Natural killer cell (primary cell): ENCODE data around the gene CYB5D1. TPM values are rescaled to one million over a fixed set of nuclear protein-coding genes. Genes with fewer than 3 reads are reported as not detected.
"Not testable (repeated sequence)": the region's sequence is repeated elsewhere in the genome, so short reads cannot be mapped to it uniquely, and the experiment has no call there.

Experiments
- ATAC-seq, 3 donors: fragments of 150-1000 bp in 2 of 3; fragments of 200-7000 bp in 1 of 3; cut with Tn5 transposase; 1 replicate in 1 of 3; 2 replicates in 2 of 3; pipeline ENCODE4 v1.10.0; 2021; ENCODE audit warnings: mild to moderate bottlenecking in 2 of 3, moderate library complexity in 2 of 3
- DNase-seq, 2 donors: peaks; one replicate each; pipeline versions ENCODE4 v3.0.0 to v3.0.0-alpha.2; 2013 to 2021; ENCODE audit warnings: mixed read lengths in 1 of 2
- H3K27ac ChIP-seq: one replicate; pipeline ENCODE4 v1.5.1; 2013; ENCODE audit warnings: mild to moderate bottlenecking, low read length
- H3K27me3 ChIP-seq: one replicate; pipeline ENCODE4 v1.6.1; 2013; ENCODE audit warnings: low read length; ENCODE audit not compliant: control insufficient read depth, insufficient read depth
- H3K36me3 ChIP-seq: one replicate; pipeline ENCODE4 v1.6.1; 2013; ENCODE audit warnings: low read length; ENCODE audit not compliant: control insufficient read depth, insufficient read depth
- H3K4me1 ChIP-seq: one replicate; pipeline ENCODE4 v1.6.1; 2013; ENCODE audit warnings: low read length; ENCODE audit not compliant: control insufficient read depth, insufficient read depth
- H3K4me3 ChIP-seq: one replicate; pipeline ENCODE4 v1.5.1; 2013; ENCODE audit warnings: low read length
- H3K9me3 ChIP-seq: one replicate; pipeline ENCODE4 v1.6.1; 2013; ENCODE audit warnings: low read length; ENCODE audit not compliant: control insufficient read depth, insufficient read depth
- H3K27ac Mint-ChIP-seq, 2 donors: one replicate each; pipeline ENCODE4 v1.8.0; 2022; ENCODE audit warnings: mild to moderate bottlenecking in 2 of 2, mixed read lengths in 2 of 2, moderate library complexity in 1 of 2
- H3K27me3 Mint-ChIP-seq, 2 donors: one replicate each; pipeline ENCODE4 v1.8.0; 2022; ENCODE audit warnings: low read depth in 2 of 2, mixed read lengths in 2 of 2
- H3K36me3 Mint-ChIP-seq: one replicate; pipeline ENCODE4 v1.8.0; 2022; ENCODE audit warnings: mixed read lengths
- H3K4me1 Mint-ChIP-seq, 2 donors: one replicate each; pipeline ENCODE4 v1.8.0; 2022; ENCODE audit warnings: mixed read lengths in 2 of 2
- H3K4me3 Mint-ChIP-seq: one replicate; pipeline ENCODE4 v1.8.0; 2022; ENCODE audit warnings: mild to moderate bottlenecking, moderate library complexity, mixed read lengths
- H3K9me3 Mint-ChIP-seq, 2 donors: one replicate each; pipeline ENCODE4 v1.8.0; 2022; ENCODE audit warnings: mixed read lengths in 2 of 2
- WGBS: methylation state at CpG from one replicate; pipeline ENCODE4 v1.1.7; 2013; ENCODE audit warnings: missing lambda C conversion rate; ENCODE audit not compliant: insufficient coverage; 5-methylcytosine and 5-hydroxymethylcytosine counted together
- intact Hi-C: fragments of 100-400 bp; cut with micrococcal nuclease; formaldehyde crosslinking; loops from one replicate; pipeline ENCODE4 v1.14.2; 2022
- total RNA-seq, 4 donors: library from RNA; stranded (reverse); fragments of 120-200 nt in 1 of 4; gene quantifications; one replicate each; pipeline versions ENCODE4 v1.2.3 to v1.2.4, GENCODE V29; 2013 to 2022
- TF ChIP-seq, protein P1 (sequence below): fragments of 200-600 bp; IDR thresholded peaks from one replicate; pipeline ENCODE4 v1.8.0; 2022; ENCODE audit warnings: antibody characterized with exemption

The CYB5D1 gene
- total RNA-seq, 3 donors from 2014 or later (not counting 1 experiment from before 2014, with no cell fraction given), result 11.0 to 18.3 (median 11.5) TPM

DNA sequence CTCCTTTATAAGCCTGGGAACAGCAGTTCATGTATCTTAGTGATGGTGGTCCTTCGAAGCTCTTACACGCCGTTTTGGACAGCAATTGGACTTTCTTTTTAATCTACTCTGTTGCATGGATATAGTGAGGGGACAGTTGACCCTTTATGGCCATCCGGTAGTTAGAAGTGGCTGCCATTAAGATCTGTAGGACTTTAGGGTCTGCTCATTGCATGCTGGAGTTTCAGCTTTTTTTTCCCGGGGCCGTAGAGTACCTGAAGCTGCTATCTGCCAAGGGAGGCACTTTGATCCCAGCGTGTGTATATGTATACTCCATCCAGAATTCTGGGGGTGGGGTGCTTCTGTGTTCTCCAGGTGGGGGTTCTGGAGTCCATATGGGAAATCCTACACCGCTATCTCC lies 1.2 kb downstream of the CYB5D1 start:
- no peaks in the 10 kb centered on the region for H3K36me3 Mint-ChIP-seq
- Histone ChIP-seq H3K4me1 (peaks cover 27% of the 10 kb centered on the region), H3K36me3 (peaks cover 2% of the 10 kb centered on the region), H3K27ac (no peak overlapping the region), H3K27me3 (no peaks in the 10 kb centered on the region), H3K9me3 (no peaks in the 10 kb centered on the region), H3K4me3 (no peak overlapping the region)
- H3K27ac Mint-ChIP-seq, result no peak overlapping the region
- DNase-seq (no peak), ATAC-seq (no peak)
- intact Hi-C loops, result loop anchor here (5.0 to 10.0 kb wide), 2 partner anchors 114 to 172 kb away; partner anchors contain the start of genes TP53 and WRAP53
- WGBS, result 94% methylated on average over 5 of the region's 8 CpGs
- TF ChIP-seq, protein P1, sequence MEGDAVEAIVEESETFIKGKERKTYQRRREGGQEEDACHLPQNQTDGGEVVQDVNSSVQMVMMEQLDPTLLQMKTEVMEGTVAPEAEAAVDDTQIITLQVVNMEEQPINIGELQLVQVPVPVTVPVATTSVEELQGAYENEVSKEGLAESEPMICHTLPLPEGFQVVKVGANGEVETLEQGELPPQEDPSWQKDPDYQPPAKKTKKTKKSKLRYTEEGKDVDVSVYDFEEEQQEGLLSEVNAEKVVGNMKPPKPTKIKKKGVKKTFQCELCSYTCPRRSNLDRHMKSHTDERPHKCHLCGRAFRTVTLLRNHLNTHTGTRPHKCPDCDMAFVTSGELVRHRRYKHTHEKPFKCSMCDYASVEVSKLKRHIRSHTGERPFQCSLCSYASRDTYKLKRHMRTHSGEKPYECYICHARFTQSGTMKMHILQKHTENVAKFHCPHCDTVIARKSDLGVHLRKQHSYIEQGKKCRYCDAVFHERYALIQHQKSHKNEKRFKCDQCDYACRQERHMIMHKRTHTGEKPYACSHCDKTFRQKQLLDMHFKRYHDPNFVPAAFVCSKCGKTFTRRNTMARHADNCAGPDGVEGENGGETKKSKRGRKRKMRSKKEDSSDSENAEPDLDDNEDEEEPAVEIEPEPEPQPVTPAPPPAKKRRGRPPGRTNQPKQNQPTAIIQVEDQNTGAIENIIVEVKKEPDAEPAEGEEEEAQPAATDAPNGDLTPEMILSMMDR, result no peak
- H3K27me3 Mint-ChIP-seq, result no peaks in the 10 kb centered on the region
- H3K9me3 Mint-ChIP-seq, result no peaks in the 10 kb centered on the region
- H3K4me3 Mint-ChIP-seq, result no peak overlapping the region
- H3K4me1 Mint-ChIP-seq, result peaks cover 6 to 9% of the 10 kb centered on the region in 2 donors

DNA sequence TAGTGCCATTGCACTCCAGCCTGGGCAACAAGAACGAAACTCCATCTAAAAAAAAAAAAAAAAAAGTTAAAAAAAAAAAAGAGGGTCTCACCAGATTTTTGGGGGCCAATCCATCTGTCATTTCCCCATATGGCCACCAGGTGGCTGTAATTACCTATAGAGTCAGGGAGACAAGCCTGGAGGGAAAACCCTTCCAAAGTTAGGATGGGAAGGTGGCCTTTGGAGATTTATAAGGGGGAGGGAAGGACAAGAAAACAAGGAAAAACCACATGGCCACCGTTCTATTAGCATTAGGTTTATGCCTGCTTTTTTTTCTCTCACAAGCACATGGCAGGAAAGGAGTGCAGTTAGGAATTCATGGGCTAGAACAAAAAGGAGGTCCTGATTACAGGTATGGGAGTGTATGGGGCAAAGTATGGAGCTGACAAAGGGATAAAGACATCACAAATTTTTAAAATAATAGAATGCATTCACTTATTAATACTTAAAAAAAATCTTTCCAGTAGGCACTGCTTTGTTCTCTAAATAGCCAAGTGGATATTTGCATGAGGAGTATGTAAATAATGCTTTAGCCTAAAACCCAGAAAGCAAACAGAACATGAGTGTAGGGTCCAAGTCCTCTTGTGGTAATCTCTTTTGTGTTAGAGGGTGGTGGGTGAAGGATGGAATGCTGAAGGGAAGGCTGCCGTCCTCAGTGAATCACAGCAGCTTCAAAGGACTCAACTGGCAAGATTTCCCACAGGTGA lies 5.1 kb downstream of the CYB5D1 start:
- ATAC-seq (no peak), DNase-seq (peak; percentile 25 to 76)
- Mint-ChIP-seq H3K36me3 (no peaks in the 10 kb centered on the region), H3K4me1 (peaks cover 20 to 23% of the 10 kb centered on the region in 2 donors), H3K9me3 (no peaks in the 10 kb centered on the region), H3K27me3 (no peaks in the 10 kb centered on the region), H3K4me3 (no peak overlapping the region), H3K27ac (no peak overlapping the region)
- Histone ChIP-seq H3K4me1 (peaks cover 18% of the 10 kb centered on the region), H3K9me3 (no peaks in the 10 kb centered on the region), H3K4me3 (no peak overlapping the region), H3K27ac (no peak overlapping the region), H3K36me3 (peaks cover 2% of the 10 kb centered on the region), H3K27me3 (no peaks in the 10 kb centered on the region)
- TF ChIP-seq, protein P1, result peak; percentile 84
- 55% methylated on average over 2 of the region's 3 CpGs for WGBS
- intact Hi-C loops, result loop anchor here (1.0 to 5.0 kb wide), 3 partner anchors 49 to 194 kb away; no protein-coding TSS in a partner anchor

DNA sequence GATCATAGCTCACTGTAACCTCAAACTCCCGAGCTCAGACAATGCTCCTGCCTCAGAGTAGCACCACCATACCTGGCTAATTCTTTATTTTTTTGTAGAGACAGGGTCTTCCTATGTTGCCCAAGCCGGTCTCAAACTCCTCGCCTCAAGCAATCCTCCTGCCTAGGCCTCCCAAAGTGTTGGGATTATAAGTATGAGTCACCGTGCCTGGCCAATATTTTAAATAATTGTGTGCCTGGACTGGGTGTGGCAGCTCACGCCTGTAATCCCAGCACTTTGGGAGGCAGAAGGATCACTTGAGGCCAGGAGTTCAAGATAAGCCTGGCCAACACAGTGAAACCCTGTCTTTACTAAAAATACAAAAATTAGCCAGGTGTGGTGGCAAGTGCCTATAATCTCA lies 6.6 kb downstream of the CYB5D1 start:
- H3K36me3 Mint-ChIP-seq, H3K36me3 ChIP-seq, ATAC-seq, H3K9me3 ChIP-seq, H3K9me3 Mint-ChIP-seq, H3K27me3 ChIP-seq, H3K4me3 Mint-ChIP-seq, H3K4me3 ChIP-seq, DNase-seq, H3K27ac Mint-ChIP-seq, H3K27me3 Mint-ChIP-seq, H3K27ac ChIP-seq: not testable (repeated sequence)
- WGBS, result 78% methylated on average over 5 of the region's 5 CpGs
- intact Hi-C loops, result loop anchor here (5.0 kb wide), 1 partner anchor 48 kb away; no protein-coding TSS in a partner anchor
- peaks cover 33 to 36% of the 10 kb centered on the region in 2 donors for H3K4me1 Mint-ChIP-seq
- peaks cover 14% of the 10 kb centered on the region for H3K4me1 ChIP-seq

DNA sequence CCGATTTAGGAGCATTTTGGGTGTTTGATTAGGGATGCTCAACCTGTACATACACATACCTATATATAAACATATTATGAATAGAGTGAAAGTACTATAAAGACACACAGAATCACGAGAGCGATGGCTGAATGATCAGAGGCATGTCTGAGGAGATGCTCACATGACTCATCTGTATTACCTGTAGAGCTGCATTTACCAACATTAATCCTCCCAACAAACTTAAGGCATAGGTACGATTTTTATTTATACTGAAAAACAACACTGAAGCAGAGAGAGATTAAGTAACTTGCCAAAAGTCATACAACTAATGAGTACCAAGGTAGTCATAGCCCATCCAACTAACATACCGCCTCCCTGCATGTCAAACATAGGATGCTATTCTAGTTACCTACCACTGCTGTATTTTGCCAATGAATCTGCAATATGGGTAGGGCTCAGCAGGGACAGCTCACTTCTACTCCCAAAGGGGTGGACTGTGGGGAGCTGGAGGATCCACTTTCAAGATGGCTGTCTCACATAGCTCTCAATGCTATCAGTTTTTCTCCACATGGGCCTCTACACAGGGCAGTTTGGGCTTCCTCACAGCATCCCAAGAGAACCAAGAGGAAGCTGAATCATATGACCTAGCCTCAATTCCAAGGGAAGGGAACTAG lies 7.3 kb downstream of the CYB5D1 start:
- intact Hi-C loops, result loop anchor here (5.0 kb wide), 1 partner anchor 47 kb away; no protein-coding TSS in a partner anchor
- no peaks in the 10 kb centered on the region for H3K27me3 ChIP-seq
- no peaks in the 10 kb centered on the region for H3K27me3 Mint-ChIP-seq
- no peak overlapping the region for H3K4me3 Mint-ChIP-seq
- TF ChIP-seq, protein P1, result no peak
- ATAC-seq, result no peak
- H3K4me1 Mint-ChIP-seq, result peaks cover 33 to 36% of the 10 kb centered on the region in 2 donors
- peaks cover 14% of the 10 kb centered on the region for H3K4me1 ChIP-seq
- H3K36me3 Mint-ChIP-seq, result no peaks in the 10 kb centered on the region
- no peaks in the 10 kb centered on the region for H3K36me3 ChIP-seq
- no peaks in the 10 kb centered on the region for H3K9me3 ChIP-seq
- H3K27ac Mint-ChIP-seq, result no peak overlapping the region
- DNase-seq, result peak in 1 of 2 donors; percentile 6
- WGBS, result 100% methylated on average over 2 of the region's 5 CpGs
- no peaks in the 10 kb centered on the region for H3K9me3 Mint-ChIP-seq
- H3K4me3 ChIP-seq, result no peak overlapping the region
- H3K27ac ChIP-seq, result no peak overlapping the region
